ENCODE results near the gene NEMP1. TPM values are rescaled to one million over a fixed set of nuclear protein-coding genes. Genes with fewer than 3 reads are reported as not detected.

NEMP1 gene
- polyA plus RNA-seq, 1 donor from 2014 or later, result 6.8 TPM

GRCh38 chr12:57033431-57033830, 45.2 kb downstream of the NEMP1 start:
- TF ChIP-seq MXI1 (conservative IDR thresholded peaks at IDR 0.05; ENCODE audit: poor library complexity, severe bottlenecking) (no peak), RAD21 (conservative IDR thresholded peaks at IDR 0.05) (no peak)
- no peak overlapping the region for H3K4me3 ChIP-seq (ENCODE audit: low read length)
- no peaks in the 10 kb centered on the region for H3K9me3 ChIP-seq (ENCODE audit: low read length)
- no peaks in the 10 kb centered on the region for H3K36me3 ChIP-seq (ENCODE audit: insufficient read depth, low read length)
- H3K4me2 ChIP-seq (ENCODE audit: low read length), result no peak overlapping the region
- no peak overlapping the region for H3K9ac ChIP-seq (ENCODE audit: low read length)
- H3K27me3 ChIP-seq (ENCODE audit: insufficient read depth, low read depth, low read length), result no peaks in the 10 kb centered on the region
- H2AFZ ChIP-seq (ENCODE audit: low read depth, low read length), result no peak overlapping the region
- no peaks in the 10 kb centered on the region for H3K9me2 ChIP-seq (ENCODE audit: insufficient read depth, low read length)
- H3K27ac ChIP-seq (ENCODE audit: low read length), result no peak overlapping the region
- H4K20me1 ChIP-seq (ENCODE audit: insufficient read depth), result no peaks in the 10 kb centered on the region
- H3K79me2 ChIP-seq (replicated peaks; ENCODE audit: insufficient read depth, low read length), result no peaks in the 10 kb centered on the region
- H3F3A ChIP-seq (ENCODE audit: insufficient read depth, low read length, poor library complexity, severe bottlenecking), result no peaks in the 10 kb centered on the region

DNA sequence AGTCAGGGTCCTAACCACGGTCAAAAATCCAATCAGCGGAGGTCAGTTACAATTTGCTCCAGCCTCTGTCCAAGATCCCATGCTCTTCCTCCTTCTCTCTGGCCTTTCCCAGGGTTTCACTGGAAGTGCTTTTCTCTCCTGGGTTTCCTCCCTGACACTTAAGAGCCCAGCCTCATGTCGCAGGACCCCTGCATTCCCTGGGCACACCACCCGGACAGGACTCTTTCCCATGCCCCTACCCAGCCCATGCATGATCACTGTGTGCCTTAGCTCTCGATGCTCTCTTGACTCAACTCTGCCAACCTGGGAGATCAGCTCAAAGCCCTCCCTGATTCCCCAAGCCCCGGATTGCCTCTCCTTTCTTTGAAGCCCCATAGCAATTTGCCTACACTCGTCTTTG, 46.8 kb downstream of the NEMP1 start:
- H3K9me2 ChIP-seq (ENCODE audit: insufficient read depth, low read length), result no peaks in the 10 kb centered on the region
- H3K9ac ChIP-seq (ENCODE audit: low read length), result no peak overlapping the region
- TF ChIP-seq SMC3 (conservative IDR thresholded peaks at IDR 0.05; ENCODE audit: poor library complexity) (no peak), TAF1 (IDR thresholded peaks at IDR 0.05; ENCODE audit: low read depth) (no peak), RAD21 (conservative IDR thresholded peaks at IDR 0.05) (no peak), POLR2AphosphoS5 (IDR thresholded peaks at IDR 0.05) (no peak), CTCF (IDR thresholded peaks at IDR 0.05; ENCODE audit: poor library complexity, severe bottlenecking) (no peak), MXI1 (conservative IDR thresholded peaks at IDR 0.05; ENCODE audit: poor library complexity, severe bottlenecking) (no peak), EZH2 (IDR thresholded peaks at IDR 0.05; ENCODE audit: borderline replicate concordance, insufficient read depth, low read length, poor library complexity, severe bottlenecking) (no peak)
- TF ChIP-seq, protein P1, sequence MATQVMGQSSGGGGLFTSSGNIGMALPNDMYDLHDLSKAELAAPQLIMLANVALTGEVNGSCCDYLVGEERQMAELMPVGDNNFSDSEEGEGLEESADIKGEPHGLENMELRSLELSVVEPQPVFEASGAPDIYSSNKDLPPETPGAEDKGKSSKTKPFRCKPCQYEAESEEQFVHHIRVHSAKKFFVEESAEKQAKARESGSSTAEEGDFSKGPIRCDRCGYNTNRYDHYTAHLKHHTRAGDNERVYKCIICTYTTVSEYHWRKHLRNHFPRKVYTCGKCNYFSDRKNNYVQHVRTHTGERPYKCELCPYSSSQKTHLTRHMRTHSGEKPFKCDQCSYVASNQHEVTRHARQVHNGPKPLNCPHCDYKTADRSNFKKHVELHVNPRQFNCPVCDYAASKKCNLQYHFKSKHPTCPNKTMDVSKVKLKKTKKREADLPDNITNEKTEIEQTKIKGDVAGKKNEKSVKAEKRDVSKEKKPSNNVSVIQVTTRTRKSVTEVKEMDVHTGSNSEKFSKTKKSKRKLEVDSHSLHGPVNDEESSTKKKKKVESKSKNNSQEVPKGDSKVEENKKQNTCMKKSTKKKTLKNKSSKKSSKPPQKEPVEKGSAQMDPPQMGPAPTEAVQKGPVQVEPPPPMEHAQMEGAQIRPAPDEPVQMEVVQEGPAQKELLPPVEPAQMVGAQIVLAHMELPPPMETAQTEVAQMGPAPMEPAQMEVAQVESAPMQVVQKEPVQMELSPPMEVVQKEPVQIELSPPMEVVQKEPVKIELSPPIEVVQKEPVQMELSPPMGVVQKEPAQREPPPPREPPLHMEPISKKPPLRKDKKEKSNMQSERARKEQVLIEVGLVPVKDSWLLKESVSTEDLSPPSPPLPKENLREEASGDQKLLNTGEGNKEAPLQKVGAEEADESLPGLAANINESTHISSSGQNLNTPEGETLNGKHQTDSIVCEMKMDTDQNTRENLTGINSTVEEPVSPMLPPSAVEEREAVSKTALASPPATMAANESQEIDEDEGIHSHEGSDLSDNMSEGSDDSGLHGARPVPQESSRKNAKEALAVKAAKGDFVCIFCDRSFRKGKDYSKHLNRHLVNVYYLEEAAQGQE (IDR thresholded peaks at IDR 0.05; ENCODE audit: borderline replicate concordance), result no peak
- H2AFZ ChIP-seq (ENCODE audit: low read depth, low read length), result no peak overlapping the region
- H3F3A ChIP-seq (ENCODE audit: insufficient read depth, low read length, poor library complexity, severe bottlenecking), result no peaks in the 10 kb centered on the region
- H3K9me3 ChIP-seq (ENCODE audit: low read length), result no peaks in the 10 kb centered on the region
- H4K20me1 ChIP-seq (ENCODE audit: insufficient read depth), result no peaks in the 10 kb centered on the region
- H3K79me2 ChIP-seq (replicated peaks; ENCODE audit: insufficient read depth, low read length), result no peaks in the 10 kb centered on the region
- H3K27me3 ChIP-seq (ENCODE audit: insufficient read depth, low read depth, low read length), result no peaks in the 10 kb centered on the region
- no peaks in the 10 kb centered on the region for H3K36me3 ChIP-seq (ENCODE audit: insufficient read depth, low read length)
- no peak overlapping the region for H3K4me2 ChIP-seq (ENCODE audit: low read length)
- no peak overlapping the region for H3K27ac ChIP-seq (ENCODE audit: low read length)
- no peak overlapping the region for H3K4me3 ChIP-seq (ENCODE audit: low read length)

GRCh38 chr12:57031138-57031725, 47.4 kb downstream of the NEMP1 start:
- no peaks in the 10 kb centered on the region for H3K9me3 ChIP-seq (ENCODE audit: low read length)
- H3K79me2 ChIP-seq (replicated peaks; ENCODE audit: insufficient read depth, low read length), result no peaks in the 10 kb centered on the region
- H4K20me1 ChIP-seq (ENCODE audit: insufficient read depth), result no peaks in the 10 kb centered on the region
- no peaks in the 10 kb centered on the region for H3K36me3 ChIP-seq (ENCODE audit: insufficient read depth, low read length)
- no peak overlapping the region for H2AFZ ChIP-seq (ENCODE audit: low read depth, low read length)
- no peak overlapping the region for H3K4me3 ChIP-seq (ENCODE audit: low read length)
- H3K4me2 ChIP-seq (ENCODE audit: low read length), result no peak overlapping the region
- no peak overlapping the region for H3K9ac ChIP-seq (ENCODE audit: low read length)
- no peaks in the 10 kb centered on the region for H3K9me2 ChIP-seq (ENCODE audit: insufficient read depth, low read length)
- H3K27ac ChIP-seq (ENCODE audit: low read length), result no peak overlapping the region
- no peaks in the 10 kb centered on the region for H3K27me3 ChIP-seq (ENCODE audit: insufficient read depth, low read depth, low read length)
- H3F3A ChIP-seq (ENCODE audit: insufficient read depth, low read length, poor library complexity, severe bottlenecking), result no peaks in the 10 kb centered on the region
- TF ChIP-seq SMC3 (conservative IDR thresholded peaks at IDR 0.05; ENCODE audit: poor library complexity), result no peak
